Neutrophil (primary cell): ENCODE measurements around the gene CDH13.

ENCODE experiments used
- H3K27ac ChIP-seq: fragments of 200-600 bp; sonication (generic); 2 replicates; pipeline ENCODE4 v1.5.1; 2016; ENCODE audit warnings: mild to moderate bottlenecking, moderate library complexity
- H3K27me3 ChIP-seq: fragments of 200-600 bp; sonication (generic); 2 replicates; pipeline ENCODE4 v1.6.0; 2016; ENCODE audit warnings: mild to moderate bottlenecking
- H3K36me3 ChIP-seq: fragments of 200-600 bp; sonication (generic); 2 replicates; pipeline ENCODE4 v1.5.1; 2017
- H3K4me1 ChIP-seq, 2 experiments: fragments of 200-600 bp in 1 of 2; sonication (generic) in 1 of 2; 1 replicate in 1 of 2; 2 replicates in 1 of 2; pipeline versions ENCODE4 v1.5.1 to v1.6.1; 2013 to 2016; ENCODE audit warnings: low read depth in 1 of 2, low read length in 1 of 2, mild to moderate bottlenecking in 1 of 2, moderate library complexity in 1 of 2; ENCODE audit not compliant: control insufficient read depth in 1 of 2, insufficient read depth in 1 of 2
- H3K4me3 ChIP-seq, 2 experiments: fragments of 200-600 bp in 1 of 2; sonication (generic) in 1 of 2; 1 replicate in 1 of 2; 2 replicates in 1 of 2; pipeline ENCODE4 v1.5.1; 2013 to 2016; ENCODE audit warnings: low read depth in 1 of 2, low read length in 1 of 2, mild to moderate bottlenecking in 1 of 2, moderate library complexity in 1 of 2
- H3K9me3 ChIP-seq: fragments of 200-600 bp; sonication (generic); 2 replicates; pipeline ENCODE4 v1.5.1; 2016
- TF ChIP-seq, protein P1 (sequence below): fragments of 200-600 bp; sonication (generic); IDR thresholded peaks from 2 replicates; pipeline ENCODE4 v1.5.1; 2016; ENCODE audit warnings: antibody characterized with exemption

CDH13 gene

GRCh38 chr16:83336603-83337002, 709.8 kb downstream of the CDH13 start:
- Histone ChIP-seq H3K27ac (no peak overlapping the region), H3K9me3 (no peaks in the 10 kb centered on the region), H3K4me1 (no peaks in the 10 kb centered on the region), H3K27me3 (no peaks in the 10 kb centered on the region), H3K4me3 (no peak overlapping the region), H3K36me3 (no peaks in the 10 kb centered on the region)
- TF ChIP-seq, protein P1, sequence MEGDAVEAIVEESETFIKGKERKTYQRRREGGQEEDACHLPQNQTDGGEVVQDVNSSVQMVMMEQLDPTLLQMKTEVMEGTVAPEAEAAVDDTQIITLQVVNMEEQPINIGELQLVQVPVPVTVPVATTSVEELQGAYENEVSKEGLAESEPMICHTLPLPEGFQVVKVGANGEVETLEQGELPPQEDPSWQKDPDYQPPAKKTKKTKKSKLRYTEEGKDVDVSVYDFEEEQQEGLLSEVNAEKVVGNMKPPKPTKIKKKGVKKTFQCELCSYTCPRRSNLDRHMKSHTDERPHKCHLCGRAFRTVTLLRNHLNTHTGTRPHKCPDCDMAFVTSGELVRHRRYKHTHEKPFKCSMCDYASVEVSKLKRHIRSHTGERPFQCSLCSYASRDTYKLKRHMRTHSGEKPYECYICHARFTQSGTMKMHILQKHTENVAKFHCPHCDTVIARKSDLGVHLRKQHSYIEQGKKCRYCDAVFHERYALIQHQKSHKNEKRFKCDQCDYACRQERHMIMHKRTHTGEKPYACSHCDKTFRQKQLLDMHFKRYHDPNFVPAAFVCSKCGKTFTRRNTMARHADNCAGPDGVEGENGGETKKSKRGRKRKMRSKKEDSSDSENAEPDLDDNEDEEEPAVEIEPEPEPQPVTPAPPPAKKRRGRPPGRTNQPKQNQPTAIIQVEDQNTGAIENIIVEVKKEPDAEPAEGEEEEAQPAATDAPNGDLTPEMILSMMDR, result no peak

GRCh38 chr16:83338138-83338537, 711.4 kb downstream of the CDH13 start:
- Histone ChIP-seq H3K4me1 (no peaks in the 10 kb centered on the region), H3K27ac (no peak overlapping the region), H3K36me3 (no peaks in the 10 kb centered on the region), H3K4me3 (no peak overlapping the region), H3K27me3 (no peaks in the 10 kb centered on the region), H3K9me3 (no peaks in the 10 kb centered on the region)
- TF ChIP-seq, protein P1, result no peak

- H3K9me3 ChIP-seq, result no peaks in the 10 kb centered on the region
- TF ChIP-seq, protein P1, result no peak
- no peak overlapping the region for H3K27ac ChIP-seq
- no peaks in the 10 kb centered on the region for H3K4me1 ChIP-seq
- no peak overlapping the region for H3K4me3 ChIP-seq
- H3K27me3 ChIP-seq, result no peaks in the 10 kb centered on the region
- H3K36me3 ChIP-seq, result no peaks in the 10 kb centered on the region
Measured at GRCh38 chr16:83338941-83339340, 712.2 kb downstream of the CDH13 start.

- no peaks in the 10 kb centered on the region for H3K27me3 ChIP-seq
- TF ChIP-seq, protein P1, result no peak
- H3K4me3 ChIP-seq, result no peak overlapping the region
- H3K27ac ChIP-seq, result no peak overlapping the region
- H3K9me3 ChIP-seq, result no peaks in the 10 kb centered on the region
- no peaks in the 10 kb centered on the region for H3K36me3 ChIP-seq
- H3K4me1 ChIP-seq, result no peaks in the 10 kb centered on the region
Measured at GRCh38 chr16:83343935-83344366, 717.2 kb downstream of the CDH13 start.

DNA sequence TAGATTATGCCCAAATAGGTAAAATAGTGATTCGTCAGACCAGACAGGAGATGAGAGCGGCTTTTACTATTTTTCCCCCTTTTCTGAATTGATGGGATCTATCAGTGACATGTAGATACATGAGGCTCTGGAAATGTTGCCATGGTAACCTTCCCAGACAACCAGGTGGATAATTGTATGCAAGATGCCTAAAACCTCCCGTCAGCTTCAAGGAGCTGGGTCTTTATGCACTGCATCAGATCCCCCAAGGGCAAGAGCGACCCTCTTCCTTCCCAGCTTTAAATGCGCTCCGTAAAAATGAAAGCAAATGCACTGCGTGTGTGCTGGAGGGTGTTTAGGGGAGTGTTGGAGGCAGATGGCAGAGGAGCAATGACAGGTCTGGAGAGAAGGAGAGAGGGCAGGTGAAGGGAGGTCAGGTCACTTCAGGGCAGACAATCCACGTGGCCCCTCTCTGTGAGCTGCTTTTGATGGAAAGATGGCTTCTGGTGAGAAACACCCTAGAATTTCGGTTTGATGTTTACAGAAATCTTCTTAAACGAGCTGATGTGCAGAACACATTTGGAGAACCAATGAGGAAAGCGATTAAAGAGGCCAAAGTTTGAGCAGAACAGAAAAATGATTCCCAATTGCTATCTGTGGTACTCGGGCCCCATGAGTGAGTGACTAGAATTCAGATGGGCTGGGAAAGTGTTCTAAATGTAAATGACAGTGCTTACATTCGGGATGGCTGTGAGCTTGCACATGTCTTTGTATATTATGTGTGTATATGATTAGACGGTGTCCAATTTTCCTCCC, 719.3 kb downstream of the CDH13 start:
- TF ChIP-seq, protein P1, result no peak
- no peaks in the 10 kb centered on the region for H3K4me1 ChIP-seq
- no peak overlapping the region for H3K4me3 ChIP-seq
- H3K27ac ChIP-seq, result no peak overlapping the region
- H3K9me3 ChIP-seq, result no peaks in the 10 kb centered on the region
- H3K36me3 ChIP-seq, result no peaks in the 10 kb centered on the region
- no peaks in the 10 kb centered on the region for H3K27me3 ChIP-seq
